22Rv1 (cell line): ENCODE results near the gene PACS1.

Experiments
- CTCF ChIP-seq: fragments of 450-650 bp; IDR thresholded peaks from 2 replicates; pipeline ENCODE4 v1.5.1; 2017; ENCODE audit warnings: mild to moderate bottlenecking
- ZFX ChIP-seq: fragments of 450-650 bp; IDR thresholded peaks from 2 replicates; pipeline ENCODE4 v1.6.1; 2017; ENCODE audit warnings: antibody characterized with exemption, borderline replicate concordance

DNA sequence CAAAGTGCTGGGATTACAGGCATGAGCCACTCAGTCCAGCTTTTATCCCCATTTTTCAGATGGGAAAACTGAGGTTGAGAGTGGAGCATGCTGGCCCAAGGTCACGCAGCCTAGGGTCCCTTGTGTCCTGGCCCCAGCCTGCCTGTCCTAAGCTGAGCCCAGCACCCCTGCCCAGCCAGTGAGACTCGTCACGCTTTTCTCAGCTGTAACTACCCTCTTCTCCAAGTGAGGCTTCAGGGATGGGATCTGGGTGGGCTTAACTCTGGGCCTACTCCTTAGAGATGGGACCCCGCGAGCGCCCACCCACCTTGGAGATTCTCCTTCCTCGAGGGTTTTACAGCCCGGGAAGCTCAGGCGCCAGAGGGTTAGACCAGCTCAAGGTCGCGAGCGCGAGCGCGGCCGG, 221.2 kb downstream of the PACS1 start:
- TF ChIP-seq CTCF: no peak
- TF ChIP-seq ZFX: no peak
